NCI-H2227 (cell line): Measurements from ENCODE around the gene KIF6.
"Not testable (repeated sequence)": the region's sequence is repeated elsewhere in the genome, so short reads cannot be mapped to it uniquely, and the experiment has no call there.

Source experiments
- DNase-seq: peaks from one replicate; lab custom pipeline; 2025; ENCODE audit not compliant: unreplicated experiment; lab: John Stamatoyannopoulos, UW

Gene KIF6

GRCh38 chr6:39723350-39723749 lies 1.9 kb downstream of the KIF6 start:
- DNase-seq, result not testable (repeated sequence)

- DNase-seq, result no peak
These were observed 10.4 kb downstream of the KIF6 start for GRCh38 chr6:39714802-39715201.

- DNase-seq, result no peak
These were observed 17.1 kb downstream of the KIF6 start for GRCh38 chr6:39707962-39708683.

GRCh38 chr6:39706819-39707335 lies 18.3 kb downstream of the KIF6 start:
- no peak for DNase-seq

GRCh38 chr6:39702265-39702664 lies 22.9 kb downstream of the KIF6 start:
- DNase-seq, result no peak

GRCh38 chr6:39700362-39700761 lies 24.8 kb downstream of the KIF6 start:
- no peak for DNase-seq

- no peak for DNase-seq
These were observed 26.4 kb downstream of the KIF6 start for GRCh38 chr6:39698789-39699188.

- DNase-seq, result no peak
These were observed 28.0 kb downstream of the KIF6 start for GRCh38 chr6:39696986-39697788.

- DNase-seq, result no peak
These were observed 29.8 kb downstream of the KIF6 start for GRCh38 chr6:39695447-39695846.

GRCh38 chr6:39693206-39693605 lies 32.0 kb downstream of the KIF6 start:
- no peak for DNase-seq

GRCh38 chr6:39688494-39688893 lies 36.7 kb downstream of the KIF6 start:
- no peak for DNase-seq

- no peak for DNase-seq
These were observed 38.2 kb downstream of the KIF6 start for GRCh38 chr6:39686976-39687375.

- DNase-seq, result no peak
These were observed 39.3 kb downstream of the KIF6 start for GRCh38 chr6:39685938-39686337.

GRCh38 chr6:39685489-39685826 lies 39.8 kb downstream of the KIF6 start:
- no peak for DNase-seq

- no peak for DNase-seq
These were observed 40.3 kb downstream of the KIF6 start for GRCh38 chr6:39684790-39685488.

- DNase-seq, result no peak
These were observed 43.5 kb downstream of the KIF6 start for GRCh38 chr6:39681674-39682121.

- DNase-seq, result no peak
These were observed 46.3 kb downstream of the KIF6 start for GRCh38 chr6:39678914-39679313.

- DNase-seq, result not testable (repeated sequence)
These were observed 47.9 kb downstream of the KIF6 start for GRCh38 chr6:39677318-39677717.

GRCh38 chr6:39670519-39670918 lies 54.7 kb downstream of the KIF6 start:
- no peak for DNase-seq

- DNase-seq, result no peak
These were observed 55.2 kb downstream of the KIF6 start for GRCh38 chr6:39669973-39670342.

GRCh38 chr6:39669207-39669972 lies 55.8 kb downstream of the KIF6 start:
- DNase-seq, result no peak
